Suprapubic skin (tissue), 4 donors: ENCODE results near the gene SPSB4. TPM values are rescaled to one million over a fixed set of nuclear protein-coding genes. Genes with fewer than 3 reads are reported as not detected.

Experiments
- DNase-seq, 2 donors: peaks; one replicate each; pipeline ENCODE4 v3.0.0-alpha.2; 2019; ENCODE audit warnings: low spot score in 2 of 2
- H3K27ac ChIP-seq: fragments of 200-600 bp; sonication (generic); one replicate; pipeline ENCODE4 v1.5.1; 2019
- H3K27me3 ChIP-seq: fragments of 200-600 bp; sonication (generic); one replicate; pipeline ENCODE4 v1.5.1; 2019
- H3K36me3 ChIP-seq: fragments of 200-600 bp; sonication (generic); one replicate; pipeline ENCODE4 v1.5.1; 2019
- H3K4me1 ChIP-seq: fragments of 200-600 bp; sonication (generic); one replicate; pipeline ENCODE4 v1.5.1; 2019
- H3K4me3 ChIP-seq: fragments of 200-600 bp; sonication (generic); one replicate; pipeline ENCODE4 v1.5.1; 2019; ENCODE audit warnings: mild to moderate bottlenecking
- H3K9me3 ChIP-seq: fragments of 200-600 bp; sonication (generic); one replicate; pipeline ENCODE4 v1.5.1; 2019
- EP300 ChIP-seq: sonication (generic); formaldehyde crosslinking; IDR thresholded peaks from one replicate; pipeline ENCODE4 v1.6.1; 2017; ENCODE audit warnings: antibody characterized with exemption
- POLR2A ChIP-seq, 2 donors: fragments of 450-650 bp; IDR thresholded peaks; one replicate each; pipeline ENCODE4 v1.6.1; 2017; ENCODE audit warnings: antibody characterized with exemption in 2 of 2, mild to moderate bottlenecking in 2 of 2, moderate library complexity in 2 of 2
- POLR2AphosphoS5 ChIP-seq, 3 donors: sonication (generic); formaldehyde crosslinking; IDR thresholded peaks; one replicate each; pipeline ENCODE4 v1.6.1; 2017; ENCODE audit warnings: antibody characterized with exemption in 3 of 3
- whole genome bisulfite sequencing: methylation state at CpG from one replicate; pipeline ENCODE4 v1.1.5; 2018; 5-methylcytosine and 5-hydroxymethylcytosine counted together
- total RNA-seq, 4 donors: library from RNA; depleted of rRNA; stranded (reverse); fragments of >200 nt; gene quantifications; one replicate each; pipeline ENCODE4 v1.1.0, GENCODE V29; 2016
- TF ChIP-seq, protein P1 (sequence below), 2 donors: fragments of 200-600 bp in 1 of 2; fragments of 450-650 bp in 1 of 2; sonication (generic) in 1 of 2; IDR thresholded peaks; one replicate each; pipeline ENCODE4 v1.5.1; 2016 to 2019; ENCODE audit warnings: antibody characterized with exemption in 2 of 2, mild to moderate bottlenecking in 1 of 2, moderate library complexity in 1 of 2

SPSB4 gene
- total RNA-seq, 4 donors from 2014 or later, result 0.51 to 0.81 TPM; not detected in 2

DNA sequence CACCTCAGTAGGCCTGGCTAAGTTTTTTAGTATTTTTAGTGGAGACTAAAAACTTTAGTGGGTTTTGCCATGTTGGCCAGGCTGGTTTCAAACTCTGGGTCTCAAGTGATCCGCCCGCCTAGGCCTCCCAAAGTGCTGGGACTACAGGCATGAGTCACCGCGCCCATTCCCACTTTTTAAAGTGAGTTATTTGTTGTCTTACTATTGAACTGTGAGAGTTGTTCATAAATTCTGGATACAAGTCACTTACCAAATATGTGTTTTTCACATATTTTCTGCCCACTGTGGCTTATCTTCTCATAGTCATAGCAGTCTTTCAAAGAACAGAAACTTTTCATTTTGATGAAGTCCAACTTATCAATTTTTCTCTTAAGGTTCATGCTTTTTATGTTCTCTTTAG, 29.9 kb upstream of the SPSB4 start:
- Histone ChIP-seq H3K27ac (no peak overlapping the region), H3K4me3 (no peak overlapping the region), H3K9me3 (no peaks in the 10 kb centered on the region), H3K36me3 (no peaks in the 10 kb centered on the region), H3K4me1 (no peaks in the 10 kb centered on the region), H3K27me3 (peaks cover 6% of the 10 kb centered on the region)
- TF ChIP-seq, protein P1, sequence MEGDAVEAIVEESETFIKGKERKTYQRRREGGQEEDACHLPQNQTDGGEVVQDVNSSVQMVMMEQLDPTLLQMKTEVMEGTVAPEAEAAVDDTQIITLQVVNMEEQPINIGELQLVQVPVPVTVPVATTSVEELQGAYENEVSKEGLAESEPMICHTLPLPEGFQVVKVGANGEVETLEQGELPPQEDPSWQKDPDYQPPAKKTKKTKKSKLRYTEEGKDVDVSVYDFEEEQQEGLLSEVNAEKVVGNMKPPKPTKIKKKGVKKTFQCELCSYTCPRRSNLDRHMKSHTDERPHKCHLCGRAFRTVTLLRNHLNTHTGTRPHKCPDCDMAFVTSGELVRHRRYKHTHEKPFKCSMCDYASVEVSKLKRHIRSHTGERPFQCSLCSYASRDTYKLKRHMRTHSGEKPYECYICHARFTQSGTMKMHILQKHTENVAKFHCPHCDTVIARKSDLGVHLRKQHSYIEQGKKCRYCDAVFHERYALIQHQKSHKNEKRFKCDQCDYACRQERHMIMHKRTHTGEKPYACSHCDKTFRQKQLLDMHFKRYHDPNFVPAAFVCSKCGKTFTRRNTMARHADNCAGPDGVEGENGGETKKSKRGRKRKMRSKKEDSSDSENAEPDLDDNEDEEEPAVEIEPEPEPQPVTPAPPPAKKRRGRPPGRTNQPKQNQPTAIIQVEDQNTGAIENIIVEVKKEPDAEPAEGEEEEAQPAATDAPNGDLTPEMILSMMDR (IDR thresholded peaks at IDR 0.05), result no peak
- TF ChIP-seq EP300 (no peak), POLR2AphosphoS5 (IDR thresholded peaks at IDR 0.05) (no peak)
- WGBS, result 93% methylated on average over 4 of the region's 4 CpGs
- no peak for DNase-seq

DNA sequence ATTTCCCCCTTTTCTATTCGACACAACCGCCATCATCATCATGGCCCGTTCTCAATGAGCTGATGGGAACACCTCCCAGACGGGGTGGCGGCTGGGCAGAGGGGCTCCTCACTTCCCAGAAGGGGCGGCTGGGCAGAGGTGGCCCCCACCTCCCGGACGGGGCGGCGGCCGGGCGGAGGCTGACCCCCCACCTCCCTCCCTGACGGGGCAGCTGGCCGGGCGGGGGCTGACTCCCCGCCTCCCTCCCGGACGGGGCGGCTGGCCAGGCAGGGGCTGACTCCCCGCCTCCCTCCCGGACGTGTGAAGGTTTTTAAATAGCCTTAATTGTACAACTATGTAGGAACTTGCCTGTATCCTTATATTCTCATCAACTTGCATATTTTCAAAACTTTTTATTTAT, 20.9 kb upstream of the SPSB4 start:
- Histone ChIP-seq H3K27me3 (no peaks in the 10 kb centered on the region), H3K36me3 (no peaks in the 10 kb centered on the region), H3K4me1 (no peaks in the 10 kb centered on the region), H3K9me3 (no peaks in the 10 kb centered on the region), H3K4me3 (no peak overlapping the region), H3K27ac (no peak overlapping the region)
- TF ChIP-seq POLR2AphosphoS5 (IDR thresholded peaks at IDR 0.05) (no peak), POLR2A (IDR thresholded peaks at IDR 0.05) (no peak), EP300 (no peak)
- TF ChIP-seq, protein P1 (IDR thresholded peaks at IDR 0.05), result no peak
- 97% methylated on average over 22 of the region's 22 CpGs for WGBS
- no peak for DNase-seq

DNA sequence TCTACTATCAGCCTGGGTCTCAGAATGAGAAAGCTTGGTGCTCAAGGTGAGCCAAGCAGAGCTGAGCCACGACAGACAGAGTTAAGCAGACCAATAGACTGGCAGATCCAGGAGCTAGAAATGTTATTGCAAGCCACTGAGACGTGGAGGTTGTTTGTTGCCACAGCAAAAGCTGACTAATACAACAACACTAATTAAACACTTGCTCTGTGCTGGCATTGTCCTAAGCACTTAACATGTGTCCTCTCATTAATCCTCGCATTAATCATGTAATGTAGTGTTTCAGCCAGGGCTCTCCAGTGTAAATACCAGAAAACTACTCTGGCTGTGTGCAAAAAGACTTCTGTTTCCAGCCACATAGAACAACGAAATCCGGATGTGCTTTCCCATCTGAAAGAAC, 11.6 kb upstream of the SPSB4 start:
- DNase-seq, result no peak

DNA sequence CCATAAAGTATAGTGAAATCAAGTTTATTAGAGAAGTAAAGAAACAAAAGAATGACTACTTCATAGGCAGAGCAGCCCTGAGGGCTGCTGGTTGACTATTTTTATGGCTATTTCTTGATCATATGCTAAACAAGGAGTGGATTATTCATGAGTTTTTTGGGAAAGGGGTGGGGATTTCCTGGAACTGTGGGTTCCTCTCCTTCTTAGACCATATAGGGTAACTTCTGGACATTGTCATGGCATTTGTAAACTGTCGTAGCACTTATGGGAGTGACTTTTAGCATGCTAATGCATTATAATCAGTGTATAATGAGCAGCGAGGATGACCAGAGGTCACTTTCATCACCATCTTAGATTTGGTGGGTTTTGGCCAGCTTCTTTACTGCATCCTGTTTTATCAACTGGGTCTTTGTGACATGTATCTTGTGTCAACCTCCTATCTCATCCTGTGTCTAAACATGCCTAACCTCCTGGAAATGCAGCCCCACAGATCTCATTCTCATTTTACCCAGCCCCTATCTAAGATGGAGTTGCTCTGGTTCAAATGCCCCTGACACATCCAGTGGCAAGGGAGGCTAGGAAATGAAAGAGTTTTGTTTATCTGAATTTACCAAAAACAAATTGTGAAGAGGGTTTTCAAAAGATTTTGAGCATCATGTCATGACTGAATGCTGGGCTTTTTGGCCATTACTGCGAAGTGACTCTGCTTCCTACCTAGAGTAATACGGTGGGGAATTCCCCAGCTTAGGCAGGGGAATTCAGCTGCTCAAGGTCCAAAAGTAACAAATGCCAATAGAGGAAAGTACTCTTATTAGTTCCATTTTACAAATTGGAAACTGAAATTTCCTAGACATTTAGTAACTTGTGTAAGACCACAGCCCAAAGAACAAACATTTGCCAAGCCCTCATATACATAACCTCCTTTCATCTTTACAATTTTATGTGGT, 6.2 kb upstream of the SPSB4 start:
- no peaks in the 10 kb centered on the region for H3K4me1 ChIP-seq
- WGBS, result 68% methylated on average over 4 of the region's 4 CpGs
- TF ChIP-seq POLR2AphosphoS5 (IDR thresholded peaks at IDR 0.05), result no peak
- no peak for TF ChIP-seq POLR2A (IDR thresholded peaks at IDR 0.05)
- TF ChIP-seq EP300, result no peak
- TF ChIP-seq, protein P1 (IDR thresholded peaks at IDR 0.05), result no peak
- no peak for DNase-seq
- no peaks in the 10 kb centered on the region for H3K36me3 ChIP-seq
- no peak overlapping the region for H3K4me3 ChIP-seq
- no peaks in the 10 kb centered on the region for H3K9me3 ChIP-seq
- H3K27ac ChIP-seq, result no peak overlapping the region
- H3K27me3 ChIP-seq, result peaks cover 17% of the 10 kb centered on the region

More for the DNA sequence above, 11.6 kb upstream of the SPSB4 start:
- Histone ChIP-seq H3K27me3 (peaks cover 6% of the 10 kb centered on the region), H3K9me3 (no peaks in the 10 kb centered on the region), H3K27ac (no peak overlapping the region), H3K4me1 (no peaks in the 10 kb centered on the region), H3K36me3 (no peaks in the 10 kb centered on the region), H3K4me3 (no peak overlapping the region)
- no peak for TF ChIP-seq EP300
- WGBS, result 56% methylated on average over 5 of the region's 5 CpGs

DNA sequence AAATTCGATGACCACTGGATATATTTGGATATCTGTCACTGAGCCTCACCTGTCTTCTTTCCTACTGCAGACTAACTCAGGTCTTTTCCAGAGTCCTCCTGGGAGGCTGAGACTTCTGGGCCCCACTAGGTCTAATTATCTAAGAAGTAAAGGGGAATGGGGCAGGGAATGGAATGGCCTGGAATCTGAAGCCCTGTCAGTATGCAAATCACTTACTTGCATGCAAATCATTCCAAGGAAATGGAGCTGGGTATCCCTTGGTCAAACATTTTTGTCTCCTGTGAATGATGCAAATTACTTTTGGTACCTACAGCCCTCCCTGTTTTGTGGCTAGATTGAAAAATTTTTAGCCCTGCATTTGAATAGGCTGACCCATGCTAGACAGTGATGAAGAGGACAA, 5.3 kb upstream of the SPSB4 start:
- no peak overlapping the region for H3K27ac ChIP-seq
- H3K4me1 ChIP-seq, result peaks cover 5% of the 10 kb centered on the region
- H3K9me3 ChIP-seq, result no peaks in the 10 kb centered on the region
- TF ChIP-seq, protein P1 (IDR thresholded peaks at IDR 0.05), result no peak
- TF ChIP-seq POLR2A (IDR thresholded peaks at IDR 0.05) (no peak), POLR2AphosphoS5 (IDR thresholded peaks at IDR 0.05) (no peak), EP300 (no peak)
- WGBS, result 93% methylated on average over 1 of the region's 1 CpG
- no peak overlapping the region for H3K4me3 ChIP-seq
- H3K36me3 ChIP-seq, result no peaks in the 10 kb centered on the region
- no peak for DNase-seq
- H3K27me3 ChIP-seq, result peaks cover 25% of the 10 kb centered on the region
